Amniotic stem cell (primary cell): ENCODE measurements around the gene ZNF467.

Experiments used
- DNase-seq: peaks from one replicate; lab custom pipeline; 2025; lab: John Stamatoyannopoulos, UW

Gene ZNF467

GRCh38 chr7:149773446-149774236 lies at the start of gene ZNF467:
ZNF467 (minus strand) TSS chr7:149773588; CDS start chr7:149771032, 2,556 bp downstream.
- DNase-seq = no peak

- DNase-seq = no peak
Measured at GRCh38 chr7:149822353-149822943, 49.1 kb upstream of the ZNF467 start.

GRCh38 chr7:149821191-149822148 lies 48.1 kb upstream of the ZNF467 start:
- DNase-seq = no peak

GRCh38 chr7:149820622-149821190 lies 47.3 kb upstream of the ZNF467 start:
- DNase-seq = no peak

GRCh38 chr7:149819961-149820340 lies 46.6 kb upstream of the ZNF467 start:
- DNase-seq = no peak

- no peak for DNase-seq
Measured at GRCh38 chr7:149819141-149819960, 46.0 kb upstream of the ZNF467 start.

GRCh38 chr7:149818536-149818840 lies 45.1 kb upstream of the ZNF467 start:
- no peak for DNase-seq

GRCh38 chr7:149817836-149818535 lies 44.6 kb upstream of the ZNF467 start:
- no peak for DNase-seq

- no peak for DNase-seq
Measured at GRCh38 chr7:149817301-149817771, 43.9 kb upstream of the ZNF467 start.

GRCh38 chr7:149816794-149817193 lies 43.4 kb upstream of the ZNF467 start:
- DNase-seq = no peak

GRCh38 chr7:149816267-149816751 lies 42.9 kb upstream of the ZNF467 start:
- no peak for DNase-seq

GRCh38 chr7:149815661-149816266 lies 42.4 kb upstream of the ZNF467 start:
- DNase-seq = no peak

- DNase-seq = no peak
Measured at GRCh38 chr7:149815121-149815520, 41.7 kb upstream of the ZNF467 start.

- no peak for DNase-seq
Measured at GRCh38 chr7:149814494-149814893, 41.1 kb upstream of the ZNF467 start.

GRCh38 chr7:149813254-149814035 lies 40.1 kb upstream of the ZNF467 start:
- no peak for DNase-seq

- DNase-seq = no peak
Measured at GRCh38 chr7:149811831-149812490, 38.6 kb upstream of the ZNF467 start.

GRCh38 chr7:149811221-149811620 lies 37.8 kb upstream of the ZNF467 start:
- DNase-seq = no peak

- no peak for DNase-seq
Measured at GRCh38 chr7:149809215-149809614, 35.8 kb upstream of the ZNF467 start.

GRCh38 chr7:149808311-149808710 lies 34.9 kb upstream of the ZNF467 start:
- DNase-seq = no peak
